DOHH2 (cell line): ENCODE results near the gene KIF22.

Experiments
- EZH2phosphoT487 ChIP-seq: fragments of 200-600 bp; sonication (generic); IDR thresholded peaks from 2 replicates; pipeline ENCODE4 v1.6.1; 2017; ENCODE audit warnings: borderline replicate concordance, mild to moderate bottlenecking, antibody characterized with exemption, low read length, moderate library complexity, mixed read lengths
- TF ChIP-seq, protein P1 (sequence below): fragments of 200-600 bp; sonication (generic); IDR thresholded peaks from one replicate; pipeline ENCODE4 v1.5.1; 2014; ENCODE audit warnings: antibody characterized with exemption, mild to moderate bottlenecking, low read depth, low read length; ENCODE audit not compliant: poor library complexity, severe bottlenecking

DNA sequence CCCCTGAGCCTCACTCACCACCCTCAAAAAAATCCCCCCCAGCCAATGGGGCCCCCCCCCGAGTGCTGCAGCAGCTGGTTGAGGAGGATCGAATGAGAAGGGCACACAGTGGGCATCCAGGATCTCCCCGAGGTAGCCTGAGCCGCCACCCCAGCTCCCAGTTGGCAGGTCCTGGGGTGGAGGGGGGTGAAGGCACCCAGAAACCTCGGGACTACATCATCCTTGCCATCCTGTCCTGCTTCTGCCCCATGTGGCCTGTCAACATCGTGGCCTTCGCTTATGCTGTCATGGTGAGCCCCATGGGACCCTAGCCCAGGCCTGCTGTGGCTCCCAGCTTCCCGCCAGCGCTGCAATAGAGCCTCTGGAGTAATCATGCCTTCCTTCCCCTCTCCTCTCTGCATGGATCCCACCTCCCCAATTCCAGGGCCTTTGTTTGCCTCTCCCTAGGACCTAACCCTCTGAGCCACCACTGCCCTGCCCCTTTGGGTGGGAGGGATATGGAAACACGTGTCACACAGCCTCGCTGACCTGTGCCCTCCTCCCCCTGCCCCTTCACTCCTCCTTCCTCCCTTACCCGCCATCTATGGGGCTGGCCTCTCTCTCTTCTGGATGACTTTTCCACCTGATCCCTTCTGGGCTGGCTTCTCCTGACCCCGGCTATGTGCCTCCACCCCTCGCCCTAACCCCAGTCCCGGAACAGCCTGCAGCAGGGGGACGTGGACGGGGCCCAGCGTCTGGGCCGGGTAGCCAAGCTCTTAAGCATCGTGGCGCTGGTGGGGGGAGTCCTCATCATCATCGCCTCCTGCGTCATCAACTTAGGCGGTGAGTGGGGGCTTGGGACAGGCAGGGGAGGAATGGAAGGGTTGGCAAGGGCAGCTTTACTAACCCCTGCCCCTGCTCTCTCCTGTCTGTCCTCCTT lies 23.4 kb downstream of the KIF22 start:
- no peak for TF ChIP-seq EZH2phosphoT487
- TF ChIP-seq, protein P1, sequence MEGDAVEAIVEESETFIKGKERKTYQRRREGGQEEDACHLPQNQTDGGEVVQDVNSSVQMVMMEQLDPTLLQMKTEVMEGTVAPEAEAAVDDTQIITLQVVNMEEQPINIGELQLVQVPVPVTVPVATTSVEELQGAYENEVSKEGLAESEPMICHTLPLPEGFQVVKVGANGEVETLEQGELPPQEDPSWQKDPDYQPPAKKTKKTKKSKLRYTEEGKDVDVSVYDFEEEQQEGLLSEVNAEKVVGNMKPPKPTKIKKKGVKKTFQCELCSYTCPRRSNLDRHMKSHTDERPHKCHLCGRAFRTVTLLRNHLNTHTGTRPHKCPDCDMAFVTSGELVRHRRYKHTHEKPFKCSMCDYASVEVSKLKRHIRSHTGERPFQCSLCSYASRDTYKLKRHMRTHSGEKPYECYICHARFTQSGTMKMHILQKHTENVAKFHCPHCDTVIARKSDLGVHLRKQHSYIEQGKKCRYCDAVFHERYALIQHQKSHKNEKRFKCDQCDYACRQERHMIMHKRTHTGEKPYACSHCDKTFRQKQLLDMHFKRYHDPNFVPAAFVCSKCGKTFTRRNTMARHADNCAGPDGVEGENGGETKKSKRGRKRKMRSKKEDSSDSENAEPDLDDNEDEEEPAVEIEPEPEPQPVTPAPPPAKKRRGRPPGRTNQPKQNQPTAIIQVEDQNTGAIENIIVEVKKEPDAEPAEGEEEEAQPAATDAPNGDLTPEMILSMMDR, result no peak
